T-helper 17 cell (primary cell): ENCODE results near the gene PHF21B. TPM values are rescaled to one million over a fixed set of nuclear protein-coding genes. Genes with fewer than 3 reads are reported as not detected.

ENCODE experiments used
- ATAC-seq: fragments of 150-1000 bp; cut with Tn5 transposase; 2 replicates; pipeline ENCODE4 v1.10.0; 2021; ENCODE audit warnings: mild to moderate bottlenecking, moderate library complexity
- DNase-seq, 3 donors: peaks; one replicate each; pipeline versions ENCODE4 v3.0.0 to v3.0.0-alpha.2; 2020 to 2021
- H3K9me3 ChIP-seq: one replicate; pipeline ENCODE4 v1.7.0; 2013; ENCODE audit warnings: low read length, mild to moderate bottlenecking; ENCODE audit not compliant: control insufficient read depth, poor library complexity, severe bottlenecking
- H3K27ac Mint-ChIP-seq: one replicate; pipeline ENCODE4 v1.8.0; 2022; ENCODE audit warnings: mild to moderate bottlenecking, moderate library complexity, mixed read lengths
- H3K27me3 Mint-ChIP-seq: one replicate; pipeline ENCODE4 v1.8.0; 2022; ENCODE audit warnings: mixed read lengths
- H3K36me3 Mint-ChIP-seq: one replicate; pipeline ENCODE4 v1.8.0; 2022; ENCODE audit warnings: low read depth, mixed read lengths
- H3K4me1 Mint-ChIP-seq: one replicate; pipeline ENCODE4 v1.8.0; 2022; ENCODE audit warnings: mild to moderate bottlenecking, mixed read lengths
- H3K4me3 Mint-ChIP-seq: one replicate; pipeline ENCODE4 v1.8.0; 2022; ENCODE audit warnings: mild to moderate bottlenecking, moderate library complexity, mixed read lengths
- total RNA-seq, 4 donors: library from RNA in 2 of 4; stranded (reverse) in 2 of 4; gene quantifications; one replicate each; pipeline ENCODE4 v1.2.3 and lab custom pipeline; 2022 to 2026

PHF21B gene
- total RNA-seq, 2 donors from 2014 or later, result not detected

DNA sequence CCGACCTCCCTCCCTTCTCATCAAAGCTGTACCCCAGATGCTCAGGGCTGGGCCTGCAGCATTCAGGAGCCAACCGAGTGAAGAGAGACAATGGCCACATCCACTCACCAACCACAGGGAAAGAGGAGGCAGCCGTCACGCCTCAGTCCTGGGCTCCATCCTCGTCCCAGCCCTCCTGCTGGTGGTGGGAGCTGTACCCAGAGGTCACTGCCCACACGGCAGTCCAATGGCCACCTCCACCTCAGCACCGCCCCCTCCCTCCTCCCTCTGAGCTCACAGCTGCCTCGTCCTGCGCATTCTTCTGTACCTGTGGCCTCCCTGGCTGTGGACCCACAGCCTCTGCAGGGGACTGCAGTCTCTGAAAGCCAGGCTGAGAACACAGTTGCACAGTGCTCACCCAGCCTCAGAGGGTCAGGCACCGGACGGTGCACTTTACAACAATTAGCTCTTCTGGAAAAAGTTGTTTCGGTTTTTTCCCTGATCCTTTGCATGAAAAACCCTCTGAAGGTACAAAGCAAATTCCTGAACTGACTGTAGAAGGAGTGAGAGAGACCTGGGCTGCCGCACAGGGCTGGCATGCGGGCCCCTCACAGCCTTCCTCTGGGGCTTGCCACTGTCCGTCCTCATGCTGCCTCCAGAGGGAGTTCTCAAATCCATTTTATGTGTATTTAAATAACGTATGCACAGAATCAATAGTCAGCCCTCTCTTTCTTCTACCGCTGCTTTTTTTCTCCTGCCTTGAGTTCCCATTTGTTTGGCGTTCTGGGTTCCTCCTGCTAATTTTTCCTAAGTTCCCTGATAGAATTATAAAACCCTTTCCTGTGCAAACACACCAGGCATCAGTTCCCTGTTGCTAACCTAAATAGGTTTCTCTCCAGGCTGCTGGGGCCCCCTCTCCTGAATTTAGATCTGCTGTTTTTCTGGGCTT lies 52.7 kb downstream of the PHF21B start:
- DNase-seq (no peak), ATAC-seq (no peak)
- H3K9me3 ChIP-seq, result no peaks in the 10 kb centered on the region
- Mint-ChIP-seq H3K27me3 (peaks cover 46% of the 10 kb centered on the region), H3K4me1 (peaks cover 2% of the 10 kb centered on the region), H3K36me3 (no peaks in the 10 kb centered on the region), H3K27ac (no peak overlapping the region), H3K4me3 (no peak overlapping the region)

DNA sequence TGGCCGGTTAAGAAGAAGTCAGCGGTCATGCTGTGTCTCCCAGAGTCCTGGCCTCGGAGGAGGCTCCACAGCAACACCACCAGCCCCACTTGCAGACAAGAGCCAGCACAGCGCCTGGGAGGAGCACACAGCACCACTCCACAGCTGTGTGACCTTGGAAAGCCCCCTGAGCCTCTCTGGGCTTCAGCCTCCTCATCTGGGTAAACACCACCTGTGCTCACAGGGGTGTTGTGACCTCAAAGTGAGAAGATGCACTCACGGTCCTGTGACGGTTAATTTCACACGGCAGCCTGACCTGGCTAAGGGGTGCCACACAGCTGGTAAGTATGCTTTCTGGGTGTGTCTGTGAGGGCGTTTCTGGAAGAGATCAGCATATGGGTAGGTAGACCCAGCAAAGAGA lies 54.7 kb downstream of the PHF21B start:
- Mint-ChIP-seq H3K27ac (no peak overlapping the region), H3K36me3 (no peaks in the 10 kb centered on the region), H3K27me3 (peaks cover 51% of the 10 kb centered on the region), H3K4me1 (peaks cover 2% of the 10 kb centered on the region), H3K4me3 (no peak overlapping the region)
- no peak for DNase-seq
- no peaks in the 10 kb centered on the region for H3K9me3 ChIP-seq
- no peak for ATAC-seq

- H3K27me3 Mint-ChIP-seq, result peaks cover 46% of the 10 kb centered on the region
- ATAC-seq (no peak), DNase-seq (no peak)
- no peaks in the 10 kb centered on the region for H3K9me3 ChIP-seq
- H3K4me3 Mint-ChIP-seq, result no peak overlapping the region
- peaks cover 2% of the 10 kb centered on the region for H3K4me1 Mint-ChIP-seq
- no peaks in the 10 kb centered on the region for H3K36me3 Mint-ChIP-seq
- no peak overlapping the region for H3K27ac Mint-ChIP-seq
Observed at GRCh38 chr22:44954149-44954548, 55.7 kb downstream of the PHF21B start.

GRCh38 chr22:44952863-44953746 lies 56.7 kb downstream of the PHF21B start:
- H3K9me3 ChIP-seq, result no peaks in the 10 kb centered on the region
- no peak overlapping the region for H3K4me3 Mint-ChIP-seq
- ATAC-seq, result no peak
- no peak for DNase-seq
- H3K36me3 Mint-ChIP-seq, result no peaks in the 10 kb centered on the region
- H3K27ac Mint-ChIP-seq, result no peak overlapping the region
- H3K27me3 Mint-ChIP-seq, result peaks cover 39% of the 10 kb centered on the region
- peaks cover 2% of the 10 kb centered on the region for H3K4me1 Mint-ChIP-seq

DNA sequence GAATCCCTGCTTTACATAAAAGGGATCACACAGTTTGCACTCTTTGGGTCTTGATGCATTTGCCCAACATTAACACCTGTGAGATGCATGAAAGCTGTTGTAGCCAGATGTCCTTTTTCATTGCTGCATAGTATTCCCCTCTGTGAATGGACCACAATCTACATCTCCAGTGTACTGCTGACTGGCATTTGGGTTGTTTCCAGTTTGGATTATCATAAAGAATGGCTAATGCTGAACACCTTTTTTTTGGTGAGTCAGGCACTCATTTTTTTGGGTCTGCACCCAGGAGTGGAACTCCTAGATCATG lies 58.3 kb downstream of the PHF21B start:
- H3K4me3 Mint-ChIP-seq, result no peak overlapping the region
- ATAC-seq (no peak), DNase-seq (no peak)
- H3K27ac Mint-ChIP-seq, result no peak overlapping the region
- no peaks in the 10 kb centered on the region for H3K9me3 ChIP-seq
- no peaks in the 10 kb centered on the region for H3K36me3 Mint-ChIP-seq
- H3K4me1 Mint-ChIP-seq, result peaks cover 2% of the 10 kb centered on the region
- H3K27me3 Mint-ChIP-seq, result peaks cover 33% of the 10 kb centered on the region

DNA sequence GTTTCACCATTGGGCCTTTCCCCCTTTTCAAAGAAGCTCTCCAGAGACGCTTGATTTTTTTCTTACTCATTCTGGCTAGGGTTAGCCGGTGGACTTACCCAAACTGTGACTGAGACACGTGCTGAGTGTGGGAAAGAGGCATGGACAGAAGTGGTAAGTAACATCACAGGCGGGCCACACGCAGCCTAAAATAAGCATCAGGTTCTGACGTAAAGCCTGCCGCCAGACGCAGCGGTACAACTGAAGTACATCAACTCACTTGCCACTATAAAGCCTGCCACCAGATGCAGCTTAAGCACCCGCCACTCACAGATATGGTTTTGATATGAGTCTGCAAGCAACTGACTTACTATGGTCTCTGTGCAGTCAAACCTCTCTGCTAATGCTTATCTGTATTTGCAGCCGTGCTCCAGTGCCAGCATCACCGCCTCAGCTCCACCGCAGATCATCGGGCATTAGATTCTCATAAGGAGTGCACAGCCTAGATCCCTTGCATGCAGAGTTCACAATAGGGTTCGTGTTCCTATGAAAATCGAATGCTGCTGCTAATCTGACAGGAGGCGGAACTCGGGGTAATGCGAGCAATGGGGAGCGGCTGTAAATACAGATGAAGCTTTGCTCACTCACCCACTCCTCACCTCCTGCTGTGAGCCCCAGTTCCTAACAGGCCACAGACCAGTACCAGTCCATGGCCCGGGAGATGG lies 58.8 kb downstream of the PHF21B start:
- ATAC-seq (no peak), DNase-seq (no peak)
- Mint-ChIP-seq H3K36me3 (no peaks in the 10 kb centered on the region), H3K4me1 (peaks cover 2% of the 10 kb centered on the region), H3K27me3 (peaks cover 35% of the 10 kb centered on the region), H3K27ac (no peak overlapping the region), H3K4me3 (no peak overlapping the region)
- H3K9me3 ChIP-seq, result no peaks in the 10 kb centered on the region

- no peaks in the 10 kb centered on the region for H3K9me3 ChIP-seq
- ATAC-seq, result no peak
- H3K4me3 Mint-ChIP-seq, result no peak overlapping the region
Observed at GRCh38 chr22:44947846-44948245, 62.0 kb downstream of the PHF21B start.

DNA sequence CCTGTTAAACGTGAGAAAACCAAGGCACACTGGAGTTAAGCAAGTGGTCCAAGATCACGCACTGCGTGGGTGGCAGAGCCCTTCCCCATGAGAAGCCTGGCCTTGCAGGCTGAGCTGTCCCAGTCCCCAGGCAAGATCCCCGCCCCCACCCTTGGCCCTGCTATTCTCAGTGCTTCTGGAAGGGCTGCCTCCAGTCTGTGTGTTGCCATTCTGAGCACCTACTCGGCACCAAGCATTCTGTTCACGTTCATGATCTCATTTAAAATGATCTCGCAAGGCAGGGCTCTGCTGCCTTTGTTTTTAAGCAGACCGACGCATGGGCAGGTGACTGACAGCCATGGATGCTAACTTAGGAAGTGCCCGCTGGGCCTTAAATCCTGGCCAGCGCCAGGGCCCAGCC lies 62.8 kb downstream of the PHF21B start:
- no peak overlapping the region for H3K4me3 Mint-ChIP-seq
- H3K9me3 ChIP-seq, result no peaks in the 10 kb centered on the region
- peaks cover 17% of the 10 kb centered on the region for H3K27me3 Mint-ChIP-seq
- no peaks in the 10 kb centered on the region for H3K36me3 Mint-ChIP-seq
- H3K4me1 Mint-ChIP-seq, result no peaks in the 10 kb centered on the region
- no peak overlapping the region for H3K27ac Mint-ChIP-seq
- DNase-seq, result no peak
- ATAC-seq, result no peak

More at GRCh38 chr22:44947846-44948245, 62.0 kb downstream of the PHF21B start:
- no peaks in the 10 kb centered on the region for H3K36me3 Mint-ChIP-seq
- peaks cover 22% of the 10 kb centered on the region for H3K27me3 Mint-ChIP-seq
- H3K4me1 Mint-ChIP-seq, result no peaks in the 10 kb centered on the region
- no peak for DNase-seq
- no peak overlapping the region for H3K27ac Mint-ChIP-seq

DNA sequence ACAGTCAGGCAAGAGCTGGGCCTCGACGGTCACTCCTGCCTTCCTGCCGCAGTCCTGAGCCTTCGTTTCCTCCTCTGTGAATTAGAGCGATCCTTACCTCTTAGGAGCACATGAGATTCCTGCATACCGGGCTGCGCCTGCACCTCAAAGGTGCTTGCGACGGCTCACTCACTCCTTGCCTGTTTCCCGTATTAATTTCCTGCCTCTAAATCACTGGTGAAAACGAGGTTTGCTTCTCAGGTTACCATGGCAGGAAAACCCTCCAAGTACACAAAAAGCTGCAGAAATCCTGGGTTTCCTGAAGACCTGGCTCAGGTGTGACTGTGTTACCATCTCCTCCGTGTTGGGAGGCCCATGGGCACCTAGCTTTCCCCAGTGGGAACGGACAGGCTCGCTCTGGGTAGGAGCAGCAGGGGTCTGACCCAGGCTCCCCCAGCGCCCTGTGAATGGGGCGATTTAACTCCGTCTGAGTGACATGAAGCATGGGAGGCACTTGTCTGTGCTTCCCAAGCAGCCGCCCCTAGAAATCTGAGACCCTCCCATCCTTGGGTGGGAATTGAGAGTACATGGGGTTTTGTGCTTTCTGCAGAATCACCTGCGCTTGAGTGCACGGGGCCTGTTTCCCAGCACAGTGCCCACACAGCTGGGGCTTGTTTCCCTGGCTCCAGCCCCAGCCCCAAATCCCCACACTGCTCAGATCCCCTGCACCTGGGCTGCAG lies 64.8 kb downstream of the PHF21B start:
- no peak overlapping the region for H3K4me3 Mint-ChIP-seq
- peaks cover 21% of the 10 kb centered on the region for H3K27me3 Mint-ChIP-seq
- H3K36me3 Mint-ChIP-seq, result no peaks in the 10 kb centered on the region
- DNase-seq, result no peak
- no peaks in the 10 kb centered on the region for H3K9me3 ChIP-seq
- no peak for ATAC-seq
- no peaks in the 10 kb centered on the region for H3K4me1 Mint-ChIP-seq
- no peak overlapping the region for H3K27ac Mint-ChIP-seq

DNA sequence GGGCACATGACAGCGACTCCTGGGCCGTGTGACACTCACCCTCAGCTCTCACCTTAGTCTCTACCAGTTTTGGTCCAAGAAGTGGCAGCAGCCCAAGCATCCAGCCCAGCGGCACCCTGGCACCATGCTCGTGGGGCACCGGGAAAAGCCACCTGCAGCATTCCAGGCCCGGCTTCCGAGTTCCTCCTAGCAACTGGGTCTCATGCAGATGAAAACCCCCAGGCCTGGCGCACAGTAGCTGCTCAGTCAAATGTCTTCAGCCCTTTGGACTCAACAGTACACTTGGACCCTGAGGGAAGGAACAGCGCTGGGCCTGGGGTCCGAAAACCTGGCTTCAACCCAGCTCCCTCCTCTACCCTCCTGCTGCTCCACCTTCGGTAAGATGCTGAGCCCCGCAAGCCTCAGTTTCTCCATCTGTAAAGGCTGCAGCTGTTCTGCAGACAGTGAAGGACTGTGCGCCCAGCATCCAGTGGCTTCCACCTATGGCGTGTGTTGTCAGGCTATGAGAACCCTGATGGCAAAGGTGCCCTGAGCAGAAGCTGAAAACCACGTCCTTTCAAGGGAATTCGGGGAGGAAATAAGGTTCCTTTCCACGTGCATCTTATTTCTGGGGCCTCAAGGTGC lies 66.0 kb downstream of the PHF21B start:
- no peak overlapping the region for H3K27ac Mint-ChIP-seq
- H3K9me3 ChIP-seq, result no peaks in the 10 kb centered on the region
- H3K4me1 Mint-ChIP-seq, result no peaks in the 10 kb centered on the region
- H3K36me3 Mint-ChIP-seq, result no peaks in the 10 kb centered on the region
- no peak for DNase-seq
- H3K27me3 Mint-ChIP-seq, result peaks cover 27% of the 10 kb centered on the region
- H3K4me3 Mint-ChIP-seq, result no peak overlapping the region
- ATAC-seq, result no peak

DNA sequence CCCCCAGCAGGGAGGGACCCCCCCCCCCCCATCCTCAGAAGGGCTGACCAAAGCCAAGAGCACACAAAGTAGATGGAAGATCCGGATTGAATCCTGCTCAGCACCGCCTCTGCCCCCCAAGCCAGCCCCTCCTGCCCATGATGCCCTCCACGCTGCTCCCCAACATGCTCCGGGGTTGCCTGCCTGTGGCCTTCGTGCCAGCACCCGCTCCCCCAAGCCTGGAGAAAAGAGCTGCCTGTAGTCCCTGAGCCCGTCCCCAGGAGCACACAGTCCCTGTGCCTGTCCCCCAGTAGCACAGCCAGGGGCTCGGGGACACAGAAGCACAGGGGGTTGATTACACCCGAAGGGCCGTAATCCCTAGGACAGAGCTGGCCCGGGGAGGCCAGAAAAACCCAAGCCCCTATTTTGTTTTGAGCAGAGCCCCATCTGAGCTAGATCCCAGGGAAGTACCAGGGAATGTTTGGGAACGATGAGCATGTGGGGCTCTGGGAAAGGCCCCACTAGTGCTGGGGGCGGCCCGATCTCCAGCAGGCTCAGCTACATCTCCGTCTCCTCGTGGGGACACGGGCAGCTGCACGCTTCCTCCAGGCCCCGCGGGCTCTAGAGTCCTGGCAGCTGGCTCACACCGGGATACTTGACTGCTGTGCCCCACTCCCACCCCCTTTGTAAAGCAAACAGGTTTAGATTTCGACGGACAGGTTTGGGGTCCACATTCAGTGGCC lies 66.7 kb downstream of the PHF21B start:
- H3K27ac Mint-ChIP-seq, result no peak overlapping the region
- no peak for ATAC-seq
- no peaks in the 10 kb centered on the region for H3K4me1 Mint-ChIP-seq

DNA sequence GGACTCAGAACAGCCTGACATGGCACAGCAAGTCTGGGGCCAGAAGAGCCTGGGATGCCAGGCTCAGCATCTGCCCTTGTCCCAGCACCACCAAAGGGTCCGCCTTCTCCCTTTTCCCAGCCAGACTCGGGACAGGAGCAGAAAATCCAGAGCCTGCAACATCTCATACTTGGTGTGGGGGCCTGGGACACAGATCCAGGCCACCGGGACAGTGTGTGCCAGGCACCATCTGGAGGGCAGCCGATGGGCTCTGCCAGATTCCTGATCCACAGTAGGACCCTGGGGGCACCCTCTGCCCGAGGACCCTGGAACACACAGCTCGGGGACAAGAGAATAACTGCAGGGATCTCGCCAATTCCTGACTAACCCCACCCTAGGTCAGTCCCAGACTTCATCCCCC lies 67.7 kb downstream of the PHF21B start:
- no peak overlapping the region for H3K4me3 Mint-ChIP-seq
- H3K36me3 Mint-ChIP-seq, result no peaks in the 10 kb centered on the region
- no peak for ATAC-seq
- no peaks in the 10 kb centered on the region for H3K4me1 Mint-ChIP-seq
- no peak for DNase-seq
- no peak overlapping the region for H3K27ac Mint-ChIP-seq
- no peaks in the 10 kb centered on the region for H3K9me3 ChIP-seq
- peaks cover 25% of the 10 kb centered on the region for H3K27me3 Mint-ChIP-seq

More for the DNA sequence above, 66.7 kb downstream of the PHF21B start:
- H3K9me3 ChIP-seq, result no peaks in the 10 kb centered on the region
- H3K27me3 Mint-ChIP-seq, result peaks cover 27% of the 10 kb centered on the region
- no peak for DNase-seq
- no peaks in the 10 kb centered on the region for H3K36me3 Mint-ChIP-seq
- H3K4me3 Mint-ChIP-seq, result no peak overlapping the region
